Endodermal cell (in vitro differentiated cells): ENCODE measurements around the gene DOCK4. TPM values are rescaled to one million over a fixed set of nuclear protein-coding genes. Genes with fewer than 3 reads are reported as not detected.

Experiments used
- DNase-seq: peaks from one replicate; pipeline ENCODE4 v3.0.0-alpha.2; 2017
- H3K27ac ChIP-seq: 2 replicates; pipeline ENCODE4 v1.5.1; 2013; ENCODE audit warnings: mild to moderate bottlenecking, low read depth, low read length, moderate library complexity
- H3K27me3 ChIP-seq: 2 replicates; pipeline ENCODE4 v1.6.1; 2013; ENCODE audit warnings: mild to moderate bottlenecking, low read length, moderate library complexity; ENCODE audit not compliant: insufficient read depth, control insufficient read depth, poor library complexity, severe bottlenecking
- H3K36me3 ChIP-seq: 2 replicates; pipeline ENCODE4 v1.7.0; 2013; ENCODE audit warnings: mild to moderate bottlenecking, low read length, moderate library complexity; ENCODE audit not compliant: control insufficient read depth, insufficient read depth
- H3K4me1 ChIP-seq: one replicate; pipeline ENCODE4 v1.7.0; 2013; ENCODE audit warnings: low read length; ENCODE audit not compliant: control insufficient read depth, insufficient read depth
- H3K4me3 ChIP-seq: 2 replicates; pipeline ENCODE4 v1.5.1; 2013; ENCODE audit warnings: mild to moderate bottlenecking, low read length, moderate library complexity
- H3K9ac ChIP-seq: 2 replicates; pipeline ENCODE4 v1.6.1; 2013; ENCODE audit warnings: mild to moderate bottlenecking, low read length, moderate library complexity; ENCODE audit not compliant: poor library complexity, severe bottlenecking; ENCODE audit errors: extremely low read depth
- H3K9me3 ChIP-seq: 2 replicates; pipeline ENCODE4 v1.6.1; 2013; ENCODE audit warnings: mild to moderate bottlenecking, low read length, moderate library complexity; ENCODE audit not compliant: control insufficient read depth
- H3K27ac Mint-ChIP-seq: 2 replicates; pipeline ENCODE4 v1.8.0; 2020; ENCODE audit warnings: mixed read lengths
- H3K27me3 Mint-ChIP-seq: 2 replicates; pipeline ENCODE4 v1.8.0; 2021; ENCODE audit warnings: mild to moderate bottlenecking, mixed read lengths; ENCODE audit not compliant: insufficient read depth
- H3K36me3 Mint-ChIP-seq: 2 replicates; pipeline ENCODE4 v1.8.0; 2020; ENCODE audit warnings: low read depth, mixed read lengths
- H3K4me1 Mint-ChIP-seq: 2 replicates; pipeline ENCODE4 v1.8.0; 2020; ENCODE audit warnings: mixed read lengths
- H3K4me3 Mint-ChIP-seq: 2 replicates; pipeline ENCODE4 v1.8.0; 2020; ENCODE audit warnings: mild to moderate bottlenecking, moderate library complexity, mixed read lengths
- H3K9me3 Mint-ChIP-seq: 2 replicates; pipeline ENCODE4 v1.8.0; 2020; ENCODE audit warnings: mild to moderate bottlenecking, mixed read lengths
- CTCF ChIP-seq: fragments of 200-600 bp; sonication (generic); conservative IDR thresholded peaks from 2 replicates; pipeline ENCODE4 v1.5.0; 2021; ENCODE audit warnings: antibody characterized with exemption, mild to moderate bottlenecking
- WGBS, 2 experiments: methylation state at CpG; one replicate each; pipeline versions ENCODE4 v1.1.5 to v1.1.7; 2013; ENCODE audit warnings: missing lambda C conversion rate in 2 of 2, mixed read lengths in 1 of 2; ENCODE audit not compliant: insufficient coverage in 1 of 2, insufficient read length in 1 of 2; 5-methylcytosine and 5-hydroxymethylcytosine counted together
- total RNA-seq, 2 donors: library from RNA; stranded (reverse); fragmentation: NEBNext Ultra II Directional in 1 of 2; extraction: Animal tissue kit (Norgen Biotek cat#: 25700) in 1 of 2; gene quantifications; 2 replicates in 1 of 2; 3 replicates in 1 of 2; pipeline ENCODE4 v1.2.1, GENCODE V29; 2021

The DOCK4 gene
- total RNA-seq, 2 donors from 2014 or later = 11.2 to 15.3 TPM

GRCh38 chr7:111784296-111784695 lies 421.9 kb downstream of the DOCK4 start:
- peaks cover 36% of the 10 kb centered on the region for H3K4me1 Mint-ChIP-seq
- Histone ChIP-seq H3K9me3 (no peaks in the 10 kb centered on the region), H3K9ac (no peak overlapping the region), H3K27ac (no peak overlapping the region), H3K36me3 (no peaks in the 10 kb centered on the region), H3K4me1 (no peaks in the 10 kb centered on the region), H3K27me3 (no peaks in the 10 kb centered on the region), H3K4me3 (no peak overlapping the region)
- H3K36me3 Mint-ChIP-seq = peaks cover 2% of the 10 kb centered on the region
- H3K4me3 Mint-ChIP-seq = no peak overlapping the region
- WGBS, 2 experiments = 91% methylated on average over 2 of the region's 2 CpGs; no CpG with 5 or more reads in 1 of the 2 experiments
- no peaks in the 10 kb centered on the region for H3K27me3 Mint-ChIP-seq
- no peaks in the 10 kb centered on the region for H3K9me3 Mint-ChIP-seq
- H3K27ac Mint-ChIP-seq = no peak overlapping the region
- no peak for DNase-seq
- TF ChIP-seq CTCF = no peak

GRCh38 chr7:111783854-111784253 lies 422.3 kb downstream of the DOCK4 start:
- WGBS, 2 experiments = 95 to 100% methylated on average over 3 to 5 of the region's 5 CpGs
- Mint-ChIP-seq H3K27me3 (no peaks in the 10 kb centered on the region), H3K9me3 (no peaks in the 10 kb centered on the region), H3K36me3 (peaks cover 2% of the 10 kb centered on the region), H3K4me3 (no peak overlapping the region), H3K4me1 (peaks cover 32% of the 10 kb centered on the region), H3K27ac (no peak overlapping the region)
- Histone ChIP-seq H3K9me3 (no peaks in the 10 kb centered on the region), H3K27ac (no peak overlapping the region), H3K4me3 (no peak overlapping the region), H3K9ac (no peak overlapping the region), H3K27me3 (no peaks in the 10 kb centered on the region), H3K4me1 (no peaks in the 10 kb centered on the region), H3K36me3 (no peaks in the 10 kb centered on the region)
- no peak for TF ChIP-seq CTCF
- DNase-seq = no peak

- peaks cover 18% of the 10 kb centered on the region for H3K4me1 Mint-ChIP-seq
- H3K27ac ChIP-seq = no peak overlapping the region
- H3K27me3 ChIP-seq = no peaks in the 10 kb centered on the region
- H3K27me3 Mint-ChIP-seq = no peaks in the 10 kb centered on the region
- peaks cover 12% of the 10 kb centered on the region for H3K9me3 ChIP-seq
- H3K36me3 Mint-ChIP-seq = peaks cover 25% of the 10 kb centered on the region
- H3K36me3 ChIP-seq = peaks cover 9% of the 10 kb centered on the region
- H3K4me3 ChIP-seq = no peak overlapping the region
- H3K4me1 ChIP-seq = no peaks in the 10 kb centered on the region
- H3K4me3 Mint-ChIP-seq = no peak overlapping the region
- H3K9ac ChIP-seq = no peak overlapping the region
- peaks cover 20% of the 10 kb centered on the region for H3K9me3 Mint-ChIP-seq
- no peak for DNase-seq
- WGBS, 2 experiments = 60 to 100% methylated on average over 1 of the region's 1 CpG
- H3K27ac Mint-ChIP-seq = no peak overlapping the region
- TF ChIP-seq CTCF = no peak
These were observed 425.7 kb downstream of the DOCK4 start for GRCh38 chr7:111780527-111780926.
